Measurements from ENCODE around the gene PGBD5. TPM values are rescaled to one million over a fixed set of nuclear protein-coding genes. Genes with fewer than 3 reads are reported as not detected.

Gene PGBD5
- total RNA-seq, 1 experiment from 2014 or later, result 3.6 TPM

GRCh38 chr1:230356869-230357794 lies 69.0 kb downstream of the PGBD5 start:
- in situ Hi-C loops (cut with HindIII; ENCODE audit: low sequenced_read_pairs), result no loop called here
- DNase-seq (ENCODE audit: low spot score), result no peak

GRCh38 chr1:230356190-230356589 lies 69.9 kb downstream of the PGBD5 start:
- peak; percentile 74 for DNase-seq (ENCODE audit: low spot score)
- in situ Hi-C loops (cut with HindIII; ENCODE audit: low sequenced_read_pairs), result no loop called here

GRCh38 chr1:230355594-230355993 lies 70.5 kb downstream of the PGBD5 start:
- in situ Hi-C loops (cut with HindIII; ENCODE audit: low sequenced_read_pairs), result no loop called here
- peak; percentile 81 for DNase-seq (ENCODE audit: low spot score)

- DNase-seq (ENCODE audit: low spot score), result no peak
- in situ Hi-C loops (cut with HindIII; ENCODE audit: low sequenced_read_pairs), result no loop called here
Measured at GRCh38 chr1:230355128-230355527, 71.0 kb downstream of the PGBD5 start.

GRCh38 chr1:230354005-230354404 lies 72.1 kb downstream of the PGBD5 start:
- no peak for DNase-seq (ENCODE audit: low spot score)
- in situ Hi-C loops (cut with HindIII; ENCODE audit: low sequenced_read_pairs), result no loop called here

- DNase-seq (ENCODE audit: low spot score), result no peak
- in situ Hi-C loops (cut with HindIII; ENCODE audit: low sequenced_read_pairs), result no loop called here
Measured at GRCh38 chr1:230352537-230352936, 73.6 kb downstream of the PGBD5 start.

GRCh38 chr1:230351983-230352382 lies 74.1 kb downstream of the PGBD5 start:
- in situ Hi-C loops (cut with HindIII; ENCODE audit: low sequenced_read_pairs), result no loop called here
- no peak for DNase-seq (ENCODE audit: low spot score)

- in situ Hi-C loops (cut with HindIII; ENCODE audit: low sequenced_read_pairs), result no loop called here
- DNase-seq (ENCODE audit: low spot score), result no peak
Measured at GRCh38 chr1:230351514-230351913, 74.6 kb downstream of the PGBD5 start.

- in situ Hi-C loops (cut with HindIII; ENCODE audit: low sequenced_read_pairs), result no loop called here
- DNase-seq (ENCODE audit: low spot score), result no peak
Measured at GRCh38 chr1:230350208-230350921, 75.8 kb downstream of the PGBD5 start.

- DNase-seq (ENCODE audit: low spot score), result no peak
- in situ Hi-C loops (cut with HindIII; ENCODE audit: low sequenced_read_pairs), result no loop called here
Measured at GRCh38 chr1:230349020-230349393, 77.1 kb downstream of the PGBD5 start.

- in situ Hi-C loops (cut with HindIII; ENCODE audit: low sequenced_read_pairs), result no loop called here
- DNase-seq (ENCODE audit: low spot score), result no peak
Measured at GRCh38 chr1:230348386-230349019, 77.6 kb downstream of the PGBD5 start.

- no peak for DNase-seq (ENCODE audit: low spot score)
- in situ Hi-C loops (cut with HindIII; ENCODE audit: low sequenced_read_pairs), result no loop called here
Measured at GRCh38 chr1:230347896-230348295, 78.2 kb downstream of the PGBD5 start.

GRCh38 chr1:230345139-230345885 lies 80.8 kb downstream of the PGBD5 start:
- in situ Hi-C loops (cut with HindIII; ENCODE audit: low sequenced_read_pairs), result no loop called here
- DNase-seq (ENCODE audit: low spot score), result no peak

GRCh38 chr1:230342699-230343098 lies 83.4 kb downstream of the PGBD5 start:
- DNase-seq (ENCODE audit: low spot score), result no peak
- in situ Hi-C loops (cut with HindIII; ENCODE audit: low sequenced_read_pairs), result no loop called here

GRCh38 chr1:230342019-230342418 lies 84.1 kb downstream of the PGBD5 start:
- in situ Hi-C loops (cut with HindIII; ENCODE audit: low sequenced_read_pairs), result no loop called here

GRCh38 chr1:230341162-230341546 lies 85.0 kb downstream of the PGBD5 start:
- in situ Hi-C loops (cut with HindIII; ENCODE audit: low sequenced_read_pairs), result no loop called here
- DNase-seq (ENCODE audit: low spot score), result no peak

More at GRCh38 chr1:230342019-230342418, 84.1 kb downstream of the PGBD5 start:
- no peak for DNase-seq (ENCODE audit: low spot score)

- in situ Hi-C loops (cut with HindIII; ENCODE audit: low sequenced_read_pairs), result no loop called here
- peak; percentile 65 for DNase-seq (ENCODE audit: low spot score)
Measured at GRCh38 chr1:230340526-230341161, 85.5 kb downstream of the PGBD5 start.

GRCh38 chr1:230339033-230339432 lies 87.1 kb downstream of the PGBD5 start:
- no peak for DNase-seq (ENCODE audit: low spot score)
- in situ Hi-C loops (cut with HindIII; ENCODE audit: low sequenced_read_pairs), result no loop called here

GRCh38 chr1:230337266-230337665 lies 88.9 kb downstream of the PGBD5 start:
- DNase-seq (ENCODE audit: low spot score), result no peak
- in situ Hi-C loops (cut with HindIII; ENCODE audit: low sequenced_read_pairs), result no loop called here
